GM18907 (cell line): ENCODE results near the gene GLTP.

ENCODE experiments used
- ATAC-seq: cut with Tn5 transposase; IDR thresholded peaks from one replicate; pipeline ENCODE4 v1.9.1; 2021; ENCODE audit warnings: mild to moderate bottlenecking, moderate library complexity; ENCODE audit not compliant: unreplicated experiment

GLTP gene

DNA sequence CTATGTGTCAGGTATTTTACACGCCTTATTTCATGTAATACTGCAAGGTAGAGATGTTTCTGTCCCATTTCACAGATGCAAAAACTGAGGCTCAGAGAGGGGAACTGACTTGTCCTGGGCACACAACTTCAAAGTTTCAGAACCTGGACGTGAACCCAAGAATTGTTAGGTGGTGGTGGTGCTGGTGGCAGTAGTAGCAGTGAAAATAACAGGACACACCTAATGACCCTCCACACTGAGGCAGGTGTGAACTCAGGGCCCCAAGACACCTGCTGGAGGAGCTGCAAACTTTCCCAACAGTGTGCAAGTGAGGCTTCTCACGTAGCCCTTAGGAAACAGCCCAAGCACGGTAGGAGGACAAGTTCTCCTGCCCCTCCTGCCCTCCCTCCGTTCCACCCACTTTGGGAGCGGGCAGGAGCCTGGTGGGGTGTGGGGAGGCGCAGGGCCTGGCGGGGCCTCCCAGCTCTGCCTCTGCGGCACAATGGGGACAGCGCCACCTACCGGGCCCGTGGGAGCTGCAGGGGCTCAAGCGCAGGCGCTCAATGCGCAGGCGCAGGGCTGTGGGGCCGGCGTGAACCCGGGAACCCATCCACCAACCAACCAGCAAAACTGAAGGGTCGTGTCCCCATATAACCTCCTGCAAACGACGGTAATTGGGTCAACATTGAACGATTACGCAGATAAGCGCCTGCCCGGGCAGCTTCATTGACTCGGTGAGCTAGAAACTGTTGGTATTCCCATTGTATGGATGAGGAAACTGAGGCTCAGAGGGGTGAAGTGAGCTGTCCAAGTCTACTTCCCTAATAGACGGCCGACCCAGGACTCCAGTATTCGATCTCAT, 35.1 kb downstream of the GLTP start:
- ATAC-seq: peak; percentile 84

DNA sequence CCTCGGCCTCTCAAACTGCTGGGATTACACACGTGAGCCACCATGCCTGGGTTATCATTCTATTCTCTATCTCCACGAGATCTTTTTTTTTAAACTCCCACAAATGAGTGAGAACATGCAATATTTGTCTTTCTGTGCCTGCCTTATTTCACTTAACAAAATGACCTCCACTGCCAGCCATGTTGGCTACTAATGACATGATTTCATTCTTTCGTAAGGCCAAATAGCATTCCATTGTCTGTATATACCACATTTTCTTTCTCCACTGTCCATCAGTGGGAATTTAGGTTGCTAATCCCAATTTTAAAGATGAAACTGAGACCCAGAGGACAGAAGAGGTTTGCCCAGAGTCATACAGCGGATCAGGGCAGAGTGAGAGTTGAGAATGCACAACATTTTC, 36.2 kb downstream of the GLTP start:
- ATAC-seq: no peak

DNA sequence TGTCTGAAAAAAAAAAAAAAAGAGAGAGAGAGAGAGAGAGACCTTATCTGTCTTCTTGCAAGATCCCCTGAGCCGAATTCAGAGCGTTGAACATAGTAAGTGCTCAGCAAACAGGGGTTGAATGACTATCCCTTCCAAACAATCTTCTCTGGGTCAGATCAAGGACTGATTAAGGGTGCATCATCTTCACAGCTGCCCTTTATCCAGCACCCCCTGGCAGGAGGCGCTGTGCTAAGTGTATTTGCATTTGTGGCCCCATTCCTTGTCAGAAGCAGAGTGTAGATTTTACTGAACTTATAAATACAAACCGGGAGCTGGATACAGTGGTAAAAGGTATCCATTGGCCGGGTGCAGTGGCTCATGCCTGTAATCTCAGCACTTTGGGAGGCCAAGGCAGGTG, 38.3 kb downstream of the GLTP start:
- ATAC-seq: no peak

DNA sequence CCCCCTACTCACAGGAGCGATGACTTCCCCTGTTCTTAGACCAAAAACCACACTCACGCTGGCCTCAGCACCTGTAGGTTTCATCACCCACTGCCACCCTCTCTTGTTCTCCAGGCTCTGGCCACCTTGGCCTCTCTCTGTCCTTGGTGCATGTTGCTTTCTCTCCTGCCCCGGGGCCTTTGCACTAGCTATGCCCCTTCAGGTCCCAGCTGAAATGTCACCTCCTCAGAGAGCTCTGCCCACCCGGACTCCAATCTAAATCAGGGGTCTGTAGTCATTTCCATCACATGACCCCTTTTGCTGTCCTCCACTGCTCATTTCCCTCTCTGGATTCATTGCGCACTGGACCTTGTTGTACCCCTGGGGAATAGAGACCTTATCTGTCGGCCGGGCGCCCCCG, 39.0 kb downstream of the GLTP start:
- ATAC-seq: no peak

DNA sequence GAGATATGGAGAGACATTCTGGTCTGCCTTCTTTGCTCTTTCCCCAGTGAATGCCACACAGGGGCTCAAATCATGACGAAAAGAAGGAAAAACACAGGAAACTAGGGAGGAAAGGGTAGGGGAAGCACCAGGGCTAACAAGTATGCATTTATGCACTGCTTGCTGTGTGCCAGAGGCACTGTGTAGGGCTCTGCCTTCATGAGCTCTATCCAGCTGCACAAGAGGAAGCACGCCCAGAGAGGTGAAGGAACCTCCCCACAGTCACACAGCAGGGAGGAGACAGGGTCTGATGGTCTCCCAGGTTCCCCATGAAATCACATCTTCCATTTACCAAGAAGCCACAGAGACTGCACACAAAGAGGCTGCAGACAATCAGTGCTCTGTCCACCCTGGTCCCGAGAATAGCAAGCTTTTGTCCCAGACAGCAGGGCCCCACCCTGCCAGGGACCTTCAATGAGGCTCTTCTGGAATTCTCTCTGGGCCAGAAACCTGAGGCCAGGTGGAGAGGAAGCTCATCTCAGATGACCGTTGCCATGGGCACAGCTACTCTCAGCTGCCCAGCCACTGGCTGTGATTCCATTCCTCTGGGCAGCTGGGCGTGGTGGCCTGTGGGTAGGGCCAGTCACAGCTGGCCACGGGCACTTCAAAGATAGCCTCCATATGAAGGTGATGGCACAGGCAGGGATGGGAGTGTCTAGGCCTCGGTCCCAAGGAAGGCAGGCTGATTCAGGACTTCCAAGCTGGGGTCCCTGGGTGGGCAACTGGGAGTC, 39.9 kb downstream of the GLTP start:
- no peak for ATAC-seq

DNA sequence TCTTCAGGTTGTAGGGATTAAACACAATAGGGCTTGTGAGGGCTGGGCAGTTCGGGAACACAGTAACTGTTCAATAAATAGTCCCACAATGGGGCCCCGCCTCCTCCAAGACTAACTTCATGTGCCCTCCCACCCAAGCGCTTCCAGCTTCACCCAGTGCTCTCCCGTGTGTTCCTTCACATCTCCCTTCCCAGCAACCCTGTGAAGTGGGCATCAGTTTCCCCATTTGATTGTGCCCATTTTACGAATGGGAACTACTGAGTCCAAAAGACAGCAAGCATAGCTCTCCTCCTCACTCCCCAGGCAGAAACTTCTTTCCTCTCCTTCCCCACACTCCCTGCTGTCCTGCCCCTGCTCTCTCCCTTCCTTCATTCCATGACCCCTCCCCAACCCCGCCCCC, 40.9 kb downstream of the GLTP start:
- no peak for ATAC-seq

DNA sequence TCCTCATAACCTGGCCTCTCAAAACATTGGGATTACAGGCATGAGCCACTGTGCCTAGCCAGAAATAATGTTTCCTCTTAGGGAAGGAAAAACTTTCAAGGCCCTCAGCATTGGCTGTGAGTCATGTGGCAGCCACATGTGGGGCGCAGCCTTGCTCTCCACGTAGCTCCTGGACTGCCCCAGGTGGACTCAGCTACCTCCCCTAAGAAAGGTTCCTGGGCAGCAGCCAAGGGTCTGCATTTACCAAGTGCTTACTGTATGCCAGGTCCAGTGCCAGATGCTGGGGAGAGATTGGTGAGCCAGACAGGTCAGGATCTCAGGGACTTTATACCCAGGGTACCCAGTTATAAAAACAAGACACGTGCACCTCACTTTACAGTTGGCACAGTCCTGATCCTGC, 43.4 kb downstream of the GLTP start:
- ATAC-seq: no peak

DNA sequence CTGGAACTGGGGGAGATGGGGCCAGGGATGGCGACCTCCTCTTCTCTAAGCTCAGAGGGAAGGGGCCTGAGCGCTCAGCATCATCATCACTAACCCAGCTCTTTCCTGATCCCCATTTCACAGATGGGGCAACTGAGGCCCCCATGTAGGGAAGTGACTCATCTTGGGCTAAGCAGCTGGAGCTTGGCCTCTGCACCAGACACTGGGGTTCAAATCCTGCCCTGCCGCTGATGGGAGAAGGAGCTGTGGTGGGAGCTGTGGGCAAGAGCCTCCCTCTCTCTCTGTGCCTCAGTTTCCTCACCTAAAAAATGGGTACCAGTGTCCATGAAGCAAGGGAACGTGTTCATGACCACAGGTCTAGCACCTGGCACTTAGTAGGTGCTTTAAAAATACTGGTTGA, 44.5 kb downstream of the GLTP start:
- ATAC-seq: no peak

DNA sequence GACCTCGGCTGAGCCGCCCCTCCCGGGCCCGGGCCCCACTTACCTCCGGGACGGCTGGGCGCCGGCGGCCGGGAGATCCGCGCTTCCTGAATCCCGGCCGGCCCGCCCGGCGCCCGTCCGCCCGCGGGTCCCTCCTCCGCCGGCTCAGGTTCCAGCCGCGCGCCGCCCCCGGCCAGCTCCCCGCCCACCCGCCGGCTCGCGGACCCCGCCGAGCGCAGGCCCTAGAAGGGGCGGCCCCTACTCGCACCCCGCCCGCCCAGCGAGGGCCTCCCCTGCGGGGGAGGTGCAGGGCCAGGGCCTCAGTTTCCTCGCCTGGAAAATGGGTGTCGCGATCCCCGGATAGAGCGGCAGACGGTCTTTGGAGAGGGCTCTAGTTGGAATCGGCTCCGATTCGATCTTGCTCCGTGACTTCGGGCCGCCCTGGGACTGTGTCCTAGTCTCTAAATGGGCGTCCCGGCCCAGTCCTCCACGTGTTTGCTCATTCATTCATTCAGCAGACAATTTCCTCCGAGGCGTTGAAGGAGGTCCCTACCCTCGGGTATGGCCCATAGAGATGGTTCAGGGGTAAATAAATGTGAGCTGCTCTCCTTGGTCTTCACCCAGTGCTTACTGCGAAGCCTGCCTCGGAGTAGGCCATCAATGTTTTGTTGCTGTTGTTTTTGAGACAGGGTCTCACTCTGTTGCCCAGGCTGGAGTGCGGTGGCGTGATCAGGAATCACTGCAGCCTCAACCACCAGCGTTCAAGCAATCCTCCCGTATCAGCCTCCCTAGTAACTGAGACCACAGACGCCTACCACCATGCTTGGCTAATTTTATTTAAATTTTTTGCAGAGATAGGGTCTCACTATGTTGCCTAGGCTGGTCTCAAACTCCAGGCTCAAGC, 46.8 kb downstream of the GLTP start, which contains the start of gene TRPV4:
TSS of gene TRPV4 (minus strand) at position 92 of the 883 bp plus-strand sequence. CDS start 18,602 bp downstream, outside the sequence.
- no peak for ATAC-seq

DNA sequence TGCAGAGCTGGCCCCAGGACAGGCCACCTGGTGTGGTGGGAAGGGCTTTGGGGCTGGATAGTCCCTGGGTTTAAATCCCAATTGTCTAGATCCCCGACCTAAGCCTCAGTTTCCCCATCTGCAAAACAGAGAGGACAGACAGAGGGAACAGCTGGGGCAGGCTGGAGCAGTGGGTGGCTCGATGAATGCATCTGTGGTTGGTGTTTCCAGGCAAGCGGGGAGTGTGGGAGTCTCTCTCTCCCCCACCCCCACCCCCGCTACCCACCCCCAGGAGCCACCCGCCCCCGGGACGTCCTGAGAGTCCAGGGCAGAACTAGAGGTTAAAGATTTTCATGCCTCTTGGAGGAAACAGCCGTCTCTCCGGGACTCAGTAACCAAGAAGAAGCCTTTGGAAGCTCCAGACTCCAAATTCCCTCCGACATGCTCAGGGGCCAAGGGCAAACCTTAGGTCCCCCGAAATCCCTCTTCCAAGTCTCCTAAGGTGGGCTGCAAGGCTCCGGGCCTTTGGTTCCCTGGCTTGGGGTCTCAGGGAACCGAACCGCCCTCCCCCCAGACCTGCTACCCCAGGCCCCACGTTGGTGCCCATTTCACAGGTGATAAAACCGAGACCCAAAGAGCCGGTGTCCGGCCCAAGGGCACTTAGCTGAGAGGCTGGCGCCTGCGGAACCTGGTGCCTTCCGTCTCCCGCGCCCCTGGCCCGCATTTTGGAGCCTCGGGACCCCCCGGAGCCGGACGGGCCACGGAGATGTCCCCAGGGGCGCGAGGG, 47.6 kb downstream of the GLTP start:
- ATAC-seq: no peak

DNA sequence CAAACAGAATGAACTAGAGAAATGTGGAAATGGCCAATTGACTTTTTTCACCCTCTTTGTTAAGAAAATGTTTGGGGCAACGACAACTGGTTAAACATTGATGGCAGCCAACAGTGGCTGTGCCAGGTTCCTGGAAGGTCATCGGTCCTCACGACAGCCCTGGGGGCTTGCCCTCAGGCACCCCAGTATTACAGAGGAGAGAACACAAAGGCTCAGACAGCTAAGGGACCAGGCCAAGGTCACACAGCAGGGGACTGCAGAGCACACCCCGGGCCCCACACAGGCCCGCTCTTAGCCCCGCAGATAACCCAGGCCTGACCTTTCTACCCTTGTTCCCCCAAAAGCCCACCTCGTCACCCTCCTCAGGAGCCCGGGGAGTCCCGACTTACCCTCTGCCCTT, 48.4 kb downstream of the GLTP start:
- ATAC-seq: no peak

DNA sequence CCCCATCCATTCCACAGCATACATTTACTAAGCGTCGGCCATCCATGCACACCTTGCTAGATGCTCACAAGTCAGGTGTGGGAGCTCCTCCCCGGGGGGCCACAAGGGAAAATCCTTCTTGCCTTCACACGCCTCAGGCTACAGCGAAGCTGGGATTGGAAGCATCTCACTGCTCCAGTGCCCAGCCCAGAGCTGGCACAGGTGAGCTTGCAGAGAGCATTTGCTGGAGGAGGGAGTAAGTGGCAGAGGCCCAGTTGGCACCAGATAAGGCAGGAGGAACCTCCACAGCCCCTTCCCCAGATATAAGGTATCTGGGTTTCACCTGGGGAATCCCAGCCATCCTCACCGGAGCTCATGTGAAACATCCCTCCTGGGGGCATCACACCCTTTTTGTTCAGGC, 49.0 kb downstream of the GLTP start:
- no peak for ATAC-seq

DNA sequence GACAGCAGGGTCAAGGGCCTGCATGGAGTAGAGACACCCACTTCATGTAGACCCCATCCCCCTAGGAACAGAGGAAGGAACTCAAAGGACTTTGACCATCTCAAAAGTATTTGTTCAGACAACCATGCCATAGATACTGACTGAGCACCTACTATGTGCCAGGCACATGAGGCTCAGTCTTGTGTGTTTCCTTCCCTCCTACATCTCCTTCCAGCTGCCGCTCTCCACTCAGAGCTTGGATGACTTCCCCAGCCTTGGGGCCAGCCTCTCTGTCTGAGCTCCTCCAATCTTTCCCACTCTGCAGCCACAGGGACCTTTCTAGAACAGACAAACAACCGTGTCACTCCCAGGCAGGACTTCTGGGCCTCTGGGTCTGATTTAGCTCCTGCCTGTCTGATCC, 49.6 kb downstream of the GLTP start:
- no peak for ATAC-seq

DNA sequence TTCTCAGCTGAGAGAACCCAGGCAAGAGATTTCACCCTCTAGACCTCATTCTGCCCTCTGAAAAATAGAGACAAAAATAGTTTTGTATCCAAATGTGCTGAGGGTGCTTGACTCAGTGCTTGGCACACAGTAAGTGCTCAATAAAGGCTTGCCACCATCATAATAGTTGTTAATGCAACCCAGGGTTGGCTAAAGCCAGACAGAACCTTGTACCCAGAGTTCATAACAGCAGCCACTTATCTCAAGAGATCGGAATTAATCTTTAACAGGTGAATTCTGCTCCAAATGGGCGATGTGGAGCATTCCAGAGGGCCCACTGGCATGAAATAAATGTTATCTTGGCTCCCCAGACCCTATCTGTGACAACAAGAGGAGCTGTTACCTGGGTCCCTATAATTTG, 50.1 kb downstream of the GLTP start:
- ATAC-seq: no peak

DNA sequence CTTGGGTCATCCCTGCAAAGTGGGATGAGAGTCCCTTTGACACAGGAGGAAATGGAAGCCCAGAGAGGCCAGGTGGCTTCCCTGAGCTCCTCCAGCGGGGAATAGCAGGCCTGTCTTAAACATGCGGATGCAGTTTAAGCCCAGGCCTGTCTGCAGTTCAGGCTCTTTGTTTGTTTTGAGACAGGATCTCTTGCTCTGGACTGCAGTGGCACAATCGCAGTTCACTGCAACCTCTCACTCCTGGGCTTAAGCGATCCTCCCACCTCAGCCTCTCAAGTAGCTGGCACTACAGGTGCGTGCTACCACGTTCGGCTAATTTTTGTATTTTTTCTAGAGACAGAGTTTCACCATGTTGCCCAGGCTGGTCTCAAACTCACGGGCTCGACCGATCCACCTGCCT, 50.7 kb downstream of the GLTP start:
- ATAC-seq: no peak

DNA sequence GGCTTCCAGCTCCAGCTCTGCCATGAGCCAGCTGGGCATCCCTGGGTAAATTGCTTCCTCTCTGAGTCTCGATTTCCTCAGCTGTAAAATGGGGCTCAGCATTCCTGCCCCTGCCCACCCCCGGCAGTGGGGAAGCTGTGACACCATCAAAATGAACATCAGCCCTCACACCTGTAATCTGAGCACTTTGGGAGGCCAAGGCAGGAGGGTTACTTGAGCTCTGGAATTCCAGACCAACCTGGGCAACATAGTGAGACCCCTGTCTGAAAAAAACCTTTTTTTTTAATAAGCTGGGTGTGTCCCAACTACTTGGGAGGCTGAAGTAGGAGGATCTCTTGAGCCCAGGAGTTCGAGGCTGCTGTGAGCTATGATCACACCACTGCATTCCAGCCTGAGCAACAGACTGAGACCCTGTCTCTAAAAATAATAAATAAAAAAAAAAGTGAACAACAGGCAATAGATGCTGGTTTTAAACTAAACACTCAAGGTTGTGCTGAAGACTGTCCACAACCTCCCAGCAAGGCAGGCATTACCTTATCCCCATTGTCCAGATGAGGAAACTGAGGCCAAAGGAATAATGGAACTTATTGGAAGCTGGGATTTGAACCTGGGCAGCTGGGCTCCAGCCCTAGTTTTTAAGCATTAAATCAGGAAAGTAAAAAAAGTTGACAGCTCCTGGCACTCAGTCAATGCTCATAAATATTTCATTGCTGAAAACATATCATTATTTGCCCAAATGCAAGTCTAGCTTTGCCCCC, 51.4 kb downstream of the GLTP start:
- ATAC-seq: no peak

DNA sequence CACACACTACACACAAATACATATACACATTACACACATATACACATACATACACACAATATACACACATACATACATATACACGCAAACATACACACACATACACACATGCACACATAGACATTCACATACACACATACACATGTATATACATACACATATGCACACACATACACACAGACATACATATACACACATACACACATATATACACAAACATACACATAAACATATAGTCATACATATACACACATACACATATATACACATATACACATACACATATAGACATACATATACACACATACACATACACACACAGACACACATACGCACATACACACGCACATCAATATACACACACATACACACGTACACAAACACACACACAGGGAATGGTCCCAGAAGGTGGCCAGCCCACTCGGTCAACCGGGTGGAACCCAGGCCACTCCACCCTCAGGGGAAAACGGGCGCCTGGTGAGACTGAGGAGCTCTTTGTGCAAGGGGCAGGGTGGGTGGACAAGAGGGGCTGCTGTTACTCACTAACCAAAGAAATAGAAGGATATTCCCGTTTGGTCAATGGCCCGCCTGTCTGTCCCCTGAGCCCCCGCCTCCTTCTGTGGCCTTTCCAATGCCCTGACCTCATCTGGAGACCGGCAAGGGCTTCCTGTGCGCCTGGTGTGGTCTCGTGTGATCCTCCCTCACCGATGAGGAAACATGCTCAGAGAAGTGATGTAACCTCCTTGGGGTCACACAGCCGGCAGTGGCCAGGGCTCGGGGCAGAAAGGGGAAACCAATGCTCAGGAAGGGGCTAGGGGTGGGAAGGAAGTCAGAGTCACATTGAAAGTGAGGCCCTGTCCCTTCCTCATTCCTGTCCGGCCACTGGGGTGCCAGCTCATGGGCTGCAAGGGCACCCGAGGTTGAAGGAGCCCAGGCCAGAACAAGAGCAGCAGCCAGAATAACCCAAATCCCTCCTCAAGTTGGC, 52.5 kb downstream of the GLTP start:
- no peak for ATAC-seq

DNA sequence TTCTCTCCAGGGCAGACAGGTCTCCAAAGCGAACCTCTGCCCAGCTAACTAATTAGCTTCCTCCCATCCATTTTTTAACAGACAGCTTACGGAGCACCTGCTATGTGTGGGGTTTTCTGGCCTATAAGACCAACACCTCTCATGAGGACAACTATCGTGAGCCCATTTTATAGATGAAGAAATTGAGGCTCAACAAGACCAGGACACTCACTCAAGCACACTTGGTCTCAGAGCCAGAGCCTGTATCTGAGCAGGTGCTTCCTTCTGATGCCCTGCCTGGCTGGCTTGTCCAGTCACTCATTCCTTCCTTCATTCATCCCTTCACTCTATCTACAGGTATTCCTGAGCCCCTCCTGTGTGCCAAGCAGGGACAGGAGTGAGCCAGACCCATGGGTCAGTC, 53.3 kb downstream of the GLTP start:
- ATAC-seq: no peak

DNA sequence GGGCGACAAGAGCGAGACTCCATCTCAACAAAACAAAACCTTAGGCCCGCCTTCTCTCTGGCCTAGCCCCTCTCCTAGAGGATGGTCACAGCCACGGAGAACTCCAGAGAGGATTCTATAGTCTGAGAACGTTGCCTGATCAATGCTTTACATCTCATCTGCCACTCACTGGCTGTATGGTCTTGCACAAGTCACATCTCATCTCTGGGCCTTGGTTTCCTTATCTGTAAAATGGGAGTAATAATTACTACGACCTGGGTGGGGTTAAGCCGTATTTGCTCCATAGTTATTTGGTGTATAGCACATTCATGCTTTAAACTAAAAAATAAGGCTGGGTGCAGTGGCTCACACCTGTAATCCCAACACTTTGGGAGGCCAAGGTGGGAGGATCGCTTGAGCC, 55.6 kb downstream of the GLTP start:
- no peak for ATAC-seq
